ENCODE results near the gene MCF2L. TPM values are rescaled to one million over a fixed set of nuclear protein-coding genes. Genes with fewer than 3 reads are reported as not detected.

Gene MCF2L
- total RNA-seq, 1 experiment from 2014 or later, result 8.9 TPM

DNA sequence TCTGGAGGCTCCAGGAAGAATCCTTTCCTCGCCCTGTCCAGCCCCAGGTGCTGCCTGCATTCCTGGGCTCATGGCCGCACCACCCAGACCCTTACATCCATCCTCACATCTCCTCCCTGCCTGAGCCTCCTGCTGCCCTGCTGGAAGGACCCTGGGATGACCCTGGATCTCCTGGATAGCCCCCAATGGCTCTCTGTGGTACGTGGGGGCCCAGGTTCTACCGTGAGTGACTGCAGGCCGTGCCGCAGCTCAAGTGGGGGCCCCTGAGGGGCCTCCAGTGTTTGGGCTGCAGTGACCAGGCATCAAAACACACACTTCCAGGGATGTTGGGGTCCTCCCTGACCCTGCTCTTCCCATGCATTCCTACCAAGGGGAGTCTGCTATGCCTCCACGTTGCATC, 8.3 kb upstream of the MCF2L start:
- in situ Hi-C loops (cut with HindIII; ENCODE audit: low pct_unique_long_range_greater_than_20kb, low sequenced_read_pairs), result no loop called here
- DNase-seq (ENCODE audit: low read depth, low spot score), result no peak

DNA sequence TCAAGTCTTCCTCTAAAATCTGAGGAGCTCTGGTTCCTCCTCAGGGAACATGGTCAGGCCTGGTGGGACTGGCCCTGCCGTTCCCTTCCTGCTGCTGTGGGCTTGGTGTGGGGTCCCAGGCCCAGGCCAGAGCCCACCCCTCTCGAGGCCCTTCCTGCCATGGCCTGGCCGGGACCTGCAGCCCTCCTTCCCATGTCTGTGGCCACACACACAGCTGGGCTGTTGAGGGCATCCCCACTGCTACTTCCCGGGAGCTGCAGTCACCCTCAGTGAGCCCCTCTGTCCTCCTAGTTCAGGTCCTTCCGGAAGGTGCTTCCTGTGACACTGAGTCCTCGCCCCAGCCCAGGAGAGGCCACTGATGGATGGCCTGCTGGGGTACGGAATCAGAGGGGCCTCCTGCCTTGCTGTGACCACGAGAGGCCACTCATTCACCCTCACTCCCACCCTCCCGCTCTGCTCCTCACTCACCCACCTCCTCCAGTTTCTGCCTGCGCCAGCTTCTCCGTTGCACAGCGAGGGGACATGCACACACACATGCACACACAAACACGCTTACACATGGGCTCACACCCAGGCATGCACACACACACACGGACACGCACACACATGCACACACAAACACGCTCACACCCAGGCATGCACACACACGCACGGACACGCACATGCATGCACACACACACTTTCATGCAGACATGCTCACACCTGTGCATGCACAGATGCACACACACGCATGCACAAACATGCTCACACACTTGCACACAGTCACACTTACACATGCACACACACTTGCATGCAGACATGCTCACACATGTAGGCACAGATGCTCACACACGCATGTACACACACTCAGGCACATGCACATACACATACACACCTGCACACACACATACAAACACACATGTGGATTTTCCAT, 7.3 kb upstream of the MCF2L start:
- no peak for DNase-seq (ENCODE audit: low read depth, low spot score)
- in situ Hi-C loops (cut with HindIII; ENCODE audit: low pct_unique_long_range_greater_than_20kb, low sequenced_read_pairs), result no loop called here

DNA sequence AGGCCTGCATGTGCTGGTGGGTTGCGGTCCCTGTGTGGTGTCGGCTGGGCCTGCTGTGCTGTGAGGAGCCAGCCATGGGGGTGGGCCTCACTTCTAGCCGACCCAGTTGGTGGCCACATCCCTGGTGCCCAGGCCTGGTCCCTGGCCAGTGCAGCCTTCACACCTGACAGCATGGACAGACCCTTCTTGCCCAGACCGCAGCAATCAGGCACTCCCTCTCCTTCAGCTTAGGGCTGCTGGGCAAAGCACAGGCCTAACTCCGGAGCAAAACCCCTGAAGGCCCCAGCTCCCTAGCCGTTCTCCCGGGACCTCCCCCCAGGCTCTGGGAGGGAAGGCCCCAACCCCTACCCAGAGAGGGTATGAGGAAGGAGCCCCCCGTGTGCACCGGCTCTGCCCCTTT, 6.6 kb upstream of the MCF2L start:
- DNase-seq (ENCODE audit: low read depth, low spot score), result no peak
- in situ Hi-C loops (cut with HindIII; ENCODE audit: low pct_unique_long_range_greater_than_20kb, low sequenced_read_pairs), result no loop called here

DNA sequence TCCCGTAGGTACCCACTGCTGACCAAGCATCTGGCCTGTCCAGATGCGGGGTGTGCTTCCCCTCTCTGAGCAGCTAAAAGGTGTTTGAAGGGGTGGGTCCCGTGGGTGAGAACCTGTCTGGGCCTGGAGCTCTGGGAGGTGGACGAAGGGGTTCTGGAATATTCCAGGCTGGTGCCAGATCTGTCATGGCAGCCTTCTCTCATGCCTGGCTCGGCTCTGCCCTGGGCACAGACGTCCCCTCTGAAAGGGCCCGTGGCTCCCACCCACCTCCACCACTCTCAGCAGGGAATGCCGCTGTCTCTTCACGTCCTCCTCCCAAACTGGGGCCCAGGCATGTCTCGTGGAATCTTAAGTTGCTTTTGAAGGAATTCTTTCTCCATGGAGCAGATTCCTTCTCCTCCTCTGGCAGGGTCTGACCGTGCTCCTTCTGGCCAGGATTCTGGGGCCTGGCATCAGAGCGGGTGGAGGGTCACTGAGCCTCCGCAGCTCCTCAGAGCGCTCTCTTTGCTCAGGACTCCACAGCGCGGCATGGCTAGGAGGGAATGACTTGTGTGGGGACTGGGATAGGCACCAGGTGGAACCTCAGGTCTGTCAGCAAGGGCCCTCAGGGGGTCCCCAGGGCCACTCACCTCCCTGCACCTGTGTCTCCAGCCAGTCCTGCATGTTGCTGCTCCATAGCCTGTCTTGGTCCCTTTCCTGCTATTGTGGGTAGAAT, 5.9 kb upstream of the MCF2L start:
- DNase-seq (ENCODE audit: low read depth, low spot score), result no peak
- in situ Hi-C loops (cut with HindIII; ENCODE audit: low pct_unique_long_range_greater_than_20kb, low sequenced_read_pairs), result no loop called here

DNA sequence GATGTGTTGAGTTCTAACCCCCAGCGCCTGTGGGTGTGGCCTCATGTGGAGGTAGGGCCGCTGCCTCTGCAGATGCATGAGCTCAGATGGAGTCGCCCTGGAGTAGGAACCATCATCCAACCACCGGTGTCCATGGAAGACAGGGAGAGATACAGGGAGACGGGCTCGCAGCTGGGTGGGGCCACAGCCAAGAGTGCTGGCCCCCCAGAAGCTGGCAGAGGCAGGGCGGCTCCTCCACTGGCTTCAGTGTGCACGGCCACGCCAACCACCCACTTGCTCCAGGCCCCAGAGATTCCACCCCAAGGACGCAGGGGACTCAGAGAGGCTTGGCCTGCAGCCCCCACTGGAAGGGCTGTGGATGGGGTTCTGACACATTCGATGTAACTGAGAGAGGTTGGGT, 5.4 kb upstream of the MCF2L start:
- in situ Hi-C loops (cut with HindIII; ENCODE audit: low pct_unique_long_range_greater_than_20kb, low sequenced_read_pairs), result no loop called here
- DNase-seq (ENCODE audit: low read depth, low spot score), result no peak

DNA sequence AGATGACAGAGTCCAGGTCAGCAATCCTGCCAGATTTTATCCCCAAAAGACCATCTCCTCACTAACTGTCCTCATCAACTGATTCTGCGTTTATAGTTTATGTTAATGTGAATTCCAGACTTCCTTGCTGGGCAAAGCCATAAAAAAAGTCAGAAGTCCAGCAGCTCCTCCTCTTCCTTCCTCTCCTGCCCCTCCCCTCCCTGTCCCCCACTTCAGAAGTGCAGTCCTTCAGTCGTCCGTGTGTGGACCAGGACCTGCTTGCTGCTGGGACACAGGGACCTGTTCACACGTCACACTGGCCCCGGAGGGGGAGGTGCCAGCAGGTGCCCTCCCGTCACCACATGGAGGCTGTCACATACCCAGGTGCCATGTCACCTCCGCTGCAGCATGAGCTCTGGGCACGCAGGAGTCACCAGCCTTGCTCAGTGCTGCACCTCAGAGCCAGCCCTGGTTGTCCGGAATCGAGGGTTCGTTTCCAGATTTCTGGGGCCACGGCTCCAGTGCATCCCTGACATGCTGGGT, 4.0 kb upstream of the MCF2L start:
- in situ Hi-C loops (cut with HindIII; ENCODE audit: low pct_unique_long_range_greater_than_20kb, low sequenced_read_pairs), result no loop called here
- no peak for DNase-seq (ENCODE audit: low read depth, low spot score)

DNA sequence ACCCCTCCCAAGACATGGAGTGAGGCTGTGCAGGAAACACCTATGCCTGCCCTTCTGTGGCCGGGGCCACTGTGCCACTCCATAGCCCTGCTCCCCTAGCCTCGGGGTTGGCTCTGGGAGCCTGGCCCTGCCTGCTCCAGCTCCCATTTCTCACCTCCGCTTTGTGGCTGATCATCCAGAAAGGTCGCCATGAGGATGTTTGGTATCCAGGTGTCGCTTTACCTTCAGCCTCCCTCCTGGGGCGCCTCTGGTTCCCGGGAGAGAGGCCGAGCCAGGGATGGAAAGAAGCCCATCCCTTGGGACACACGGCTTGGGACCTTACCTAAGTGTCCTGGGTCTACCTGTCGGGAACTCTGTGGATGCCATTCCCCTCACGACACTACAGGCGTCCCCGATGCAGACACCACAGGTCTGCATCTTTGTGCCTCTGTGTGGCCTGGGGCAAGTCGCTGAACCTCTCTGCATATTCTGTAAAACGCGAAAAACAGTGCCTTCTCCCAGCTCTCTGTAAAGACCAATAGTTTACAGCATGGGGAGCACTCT, 3.4 kb upstream of the MCF2L start:
- DNase-seq (ENCODE audit: low read depth, low spot score), result no peak
- in situ Hi-C loops (cut with HindIII; ENCODE audit: low pct_unique_long_range_greater_than_20kb, low sequenced_read_pairs), result no loop called here

DNA sequence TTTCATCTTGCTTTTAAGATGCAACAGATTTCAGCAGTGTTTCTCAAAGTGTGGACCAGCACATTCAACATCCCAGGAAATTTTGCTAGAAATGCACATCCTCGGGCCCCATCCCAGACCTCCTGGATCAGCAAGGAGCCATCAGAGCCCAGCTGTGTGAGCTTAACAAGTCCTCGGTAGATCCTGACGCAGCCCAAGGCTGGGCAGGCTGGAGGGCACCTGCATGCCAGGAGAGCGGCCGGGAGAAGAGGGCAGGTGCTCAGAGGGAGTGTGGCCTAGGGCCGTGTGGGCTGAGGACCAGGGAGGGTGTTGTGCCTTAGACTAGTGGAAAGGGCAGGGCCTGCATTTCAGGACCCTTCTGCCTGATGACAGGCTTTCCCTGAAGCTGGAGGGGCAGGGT, 2.2 kb upstream of the MCF2L start:
- in situ Hi-C loops (cut with HindIII; ENCODE audit: low pct_unique_long_range_greater_than_20kb, low sequenced_read_pairs), result no loop called here
- DNase-seq (ENCODE audit: low read depth, low spot score), result no peak

DNA sequence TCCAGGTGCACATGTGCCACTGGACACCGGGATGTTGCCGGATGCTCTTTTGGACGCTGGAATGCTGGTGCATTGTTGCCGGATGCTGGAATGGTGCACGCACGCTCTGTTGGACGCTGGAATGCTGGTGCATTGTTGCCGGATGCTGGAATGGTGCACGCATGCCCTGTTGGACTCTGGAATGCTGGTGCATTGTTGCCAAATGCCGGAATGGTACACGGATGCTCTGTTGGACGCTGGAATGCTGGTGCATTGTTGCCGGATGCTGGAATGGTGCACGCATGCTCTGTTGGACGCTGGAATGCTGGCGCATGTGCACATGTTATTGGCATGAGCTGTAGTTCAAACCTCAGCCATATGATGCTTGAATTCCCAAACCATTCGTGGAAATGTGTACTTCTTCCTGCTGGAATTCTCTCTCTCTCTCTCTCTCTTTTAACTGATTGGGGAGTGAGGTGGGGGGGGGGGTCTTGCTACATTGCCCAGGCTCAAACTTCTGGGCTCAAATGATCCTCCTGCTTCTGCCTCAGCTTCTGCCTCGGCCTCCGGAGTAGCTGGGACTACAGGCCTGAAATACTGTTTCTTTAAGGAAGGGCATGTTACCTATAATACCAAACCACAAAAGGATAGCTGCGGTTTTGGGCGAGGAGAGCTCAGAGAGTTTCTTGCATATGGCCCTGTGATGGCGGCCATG, 1.2 kb upstream of the MCF2L start:
- in situ Hi-C loops (cut with HindIII; ENCODE audit: low pct_unique_long_range_greater_than_20kb, low sequenced_read_pairs), result no loop called here
- DNase-seq (ENCODE audit: low read depth, low spot score), result no peak

DNA sequence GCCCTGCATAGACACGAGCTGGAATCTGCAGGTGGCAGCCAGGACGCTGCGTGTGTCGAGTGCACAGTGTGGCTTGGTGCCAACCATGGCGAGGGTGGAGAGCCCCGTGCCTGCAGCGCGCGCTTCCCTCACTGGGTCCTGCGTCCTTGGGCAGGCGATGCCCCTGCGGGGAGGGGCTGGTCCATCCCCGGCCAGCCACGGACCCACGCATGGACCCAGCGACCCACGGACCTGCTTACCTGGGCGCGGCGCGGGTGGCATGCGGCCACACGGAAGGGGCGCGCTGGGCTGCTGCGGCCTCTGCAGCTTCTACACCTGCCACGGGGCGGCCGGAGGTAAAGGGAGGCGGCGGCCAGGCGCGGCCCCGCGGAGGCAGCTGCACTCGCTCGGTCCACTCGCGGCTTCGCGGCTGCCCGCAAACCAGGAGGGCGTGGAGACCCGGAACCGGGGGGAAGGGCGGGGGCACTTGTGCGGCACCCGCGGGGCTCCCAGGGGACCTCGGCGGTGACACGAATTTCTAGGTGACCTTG, 569 bp upstream of the MCF2L start:
- no peak for DNase-seq (ENCODE audit: low read depth, low spot score)
- in situ Hi-C loops (cut with HindIII; ENCODE audit: low pct_unique_long_range_greater_than_20kb, low sequenced_read_pairs), result no loop called here

DNA sequence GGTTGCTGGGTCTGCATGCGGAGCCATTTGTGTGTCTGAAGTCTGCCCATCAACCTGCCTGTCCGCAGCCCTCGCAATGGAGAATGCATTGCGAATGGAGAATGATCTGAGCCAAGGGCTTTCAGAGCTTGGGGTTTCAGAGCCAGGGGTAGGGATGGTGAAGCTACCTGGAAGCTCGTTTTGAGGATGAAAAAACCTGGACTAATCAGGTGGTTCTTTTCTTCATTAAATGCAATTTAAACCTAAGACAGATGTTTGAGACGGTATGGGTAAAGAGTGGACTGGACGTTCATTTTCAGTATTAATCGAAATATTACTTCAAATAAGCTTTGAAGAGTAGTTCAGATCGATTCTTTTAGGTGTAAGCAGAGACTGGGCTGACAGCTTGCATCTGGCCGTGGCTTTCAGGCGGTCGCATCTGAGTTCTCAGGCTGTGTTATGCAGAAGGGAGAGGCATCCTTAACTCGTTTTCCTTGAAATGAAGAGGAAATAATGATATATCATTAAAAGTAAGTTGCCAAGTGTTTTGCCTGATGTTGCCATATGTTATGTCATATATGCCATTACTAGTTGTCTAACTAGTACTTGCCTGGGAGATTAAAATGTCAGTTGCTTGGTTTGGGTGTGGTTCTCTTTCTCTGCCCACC, 801 bp downstream of the MCF2L start:
- DNase-seq (ENCODE audit: low read depth, low spot score), result no peak
- in situ Hi-C loops (cut with HindIII; ENCODE audit: low pct_unique_long_range_greater_than_20kb, low sequenced_read_pairs), result no loop called here

DNA sequence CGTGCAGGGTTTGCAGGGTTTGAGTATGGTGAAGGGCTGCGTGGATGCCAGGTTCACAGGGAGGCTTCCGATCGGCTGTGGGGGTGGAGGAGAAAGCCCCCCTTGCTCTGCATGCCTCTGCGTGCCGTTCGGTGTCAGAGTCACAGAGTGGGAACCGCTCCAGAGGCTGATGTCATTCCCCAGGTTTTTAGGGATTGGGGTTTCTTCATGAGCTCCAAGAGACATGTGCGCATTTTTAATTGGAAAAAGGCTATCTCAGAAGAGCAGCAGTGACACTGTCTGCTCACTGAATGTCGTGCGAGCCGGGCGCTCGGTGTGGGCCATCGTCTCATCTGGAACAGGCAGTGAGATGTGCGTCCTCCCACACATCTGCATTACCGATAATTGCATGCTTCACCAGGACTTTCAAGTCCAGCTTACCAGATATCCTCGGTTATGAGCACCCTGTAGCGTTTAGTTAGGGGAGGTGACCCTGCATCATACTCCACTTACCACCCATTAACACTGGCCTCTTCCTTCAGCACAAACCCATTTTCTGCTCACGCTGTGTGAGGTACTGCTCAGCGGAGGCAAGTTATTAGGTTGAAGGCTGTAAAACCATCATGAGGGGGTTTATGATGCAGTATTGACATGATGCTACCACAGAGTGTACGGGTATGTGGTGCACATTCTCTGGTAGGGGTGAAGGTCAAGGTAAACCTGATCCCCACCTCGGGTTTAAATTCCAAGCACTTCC, 1.7 kb downstream of the MCF2L start:
- DNase-seq (ENCODE audit: low read depth, low spot score), result no peak
- in situ Hi-C loops (cut with HindIII; ENCODE audit: low pct_unique_long_range_greater_than_20kb, low sequenced_read_pairs), result no loop called here

DNA sequence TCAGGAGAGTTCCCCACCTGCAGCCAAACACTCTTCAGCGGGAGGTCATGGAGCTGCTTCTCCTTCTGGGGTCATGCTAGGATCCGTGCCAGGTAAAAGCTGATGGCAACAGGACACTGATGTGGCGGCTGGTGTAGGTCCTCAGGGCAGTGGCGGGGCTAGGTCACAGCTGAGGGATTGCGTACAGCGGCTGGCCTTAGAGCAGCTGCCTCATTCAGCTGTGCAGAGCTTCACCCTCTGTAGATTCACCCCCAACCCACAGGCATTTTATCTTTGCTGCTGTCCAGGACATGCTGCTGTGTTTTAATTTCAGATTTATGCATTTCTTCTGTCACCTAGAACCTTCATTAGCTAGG, 2.3 kb downstream of the MCF2L start:
- no peak for DNase-seq (ENCODE audit: low read depth, low spot score)
- in situ Hi-C loops (cut with HindIII; ENCODE audit: low pct_unique_long_range_greater_than_20kb, low sequenced_read_pairs), result no loop called here

DNA sequence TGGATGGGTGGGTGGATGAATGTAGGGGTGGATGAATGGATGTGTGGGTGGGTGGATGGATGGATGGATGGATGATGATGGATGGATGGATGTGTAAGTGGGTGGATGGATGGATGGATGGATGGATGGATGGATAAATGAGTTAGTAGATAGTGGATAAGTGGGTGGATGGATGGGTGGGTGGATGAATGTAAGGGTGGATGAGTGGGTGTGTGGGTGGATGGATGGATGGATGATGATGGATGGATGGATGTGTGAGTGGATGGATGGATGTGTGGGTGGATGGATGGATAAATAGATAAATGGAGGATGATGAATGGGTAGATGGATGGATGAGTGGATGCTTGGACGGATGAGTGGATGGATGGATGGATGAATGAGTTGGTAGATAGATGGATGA, 3.2 kb downstream of the MCF2L start:
- in situ Hi-C loops (cut with HindIII; ENCODE audit: low pct_unique_long_range_greater_than_20kb, low sequenced_read_pairs), result no loop called here
- DNase-seq (ENCODE audit: low read depth, low spot score), result no peak

DNA sequence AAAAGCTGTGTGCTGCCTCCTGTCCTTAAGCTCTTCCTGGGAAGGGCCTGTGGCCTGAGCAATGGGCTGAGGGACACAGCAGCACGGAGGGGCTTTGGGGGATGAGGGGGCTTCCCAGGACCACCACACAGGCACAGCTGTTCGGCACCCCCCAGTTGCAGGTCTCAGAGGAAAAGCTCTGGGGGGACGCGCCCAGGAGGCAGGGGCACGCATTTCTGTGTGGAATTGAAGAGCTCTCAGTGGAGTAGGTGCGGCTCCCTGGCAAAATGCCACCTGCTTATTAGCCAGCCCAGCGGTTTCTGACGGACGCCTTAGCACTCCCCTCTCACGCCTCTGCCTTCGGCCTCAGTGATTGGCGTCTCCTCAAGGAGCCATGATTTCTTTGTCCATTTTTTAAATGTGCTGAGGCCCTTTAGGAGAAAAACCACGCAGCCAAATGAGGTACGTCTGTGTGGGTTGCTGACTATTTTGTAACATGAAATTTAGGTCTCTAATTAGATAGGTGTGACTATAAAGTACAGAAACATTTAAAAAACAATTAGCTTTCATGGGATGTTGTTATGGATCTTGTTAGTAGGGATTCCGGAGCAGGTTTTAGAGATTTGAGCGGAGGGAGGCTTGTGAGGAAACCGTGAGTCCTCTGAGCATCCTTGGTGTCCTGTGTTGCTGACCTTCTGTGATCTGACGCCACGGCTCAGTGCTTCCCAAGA, 4.0 kb downstream of the MCF2L start:
- DNase-seq (ENCODE audit: low read depth, low spot score), result no peak
- in situ Hi-C loops (cut with HindIII; ENCODE audit: low pct_unique_long_range_greater_than_20kb, low sequenced_read_pairs), result no loop called here

DNA sequence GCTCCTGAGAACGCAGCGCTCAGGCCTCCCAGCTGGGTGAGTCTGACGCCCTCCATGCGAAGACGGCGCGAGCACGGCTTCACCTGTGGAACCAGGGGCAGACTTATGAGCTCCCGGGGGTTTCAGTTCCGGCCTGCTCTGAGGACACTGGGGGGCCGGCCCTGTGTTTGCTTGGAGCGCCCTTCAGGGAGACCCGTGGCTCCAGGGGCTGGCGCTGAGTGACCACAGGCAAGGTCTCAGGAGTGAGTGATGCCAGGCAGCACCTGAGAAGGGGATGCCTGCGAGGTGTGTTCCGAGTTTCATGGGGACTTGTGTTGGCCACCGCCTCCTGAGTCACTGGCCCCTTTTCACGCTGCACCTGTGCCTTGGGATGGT, 4.5 kb downstream of the MCF2L start:
- DNase-seq (ENCODE audit: low read depth, low spot score), result no peak
- in situ Hi-C loops (cut with HindIII; ENCODE audit: low pct_unique_long_range_greater_than_20kb, low sequenced_read_pairs), result no loop called here

Measured in SK-MEL-5 (cell line).